Epithelial cell of proximal tubule (primary cell): ENCODE results near the gene TBC1D7. TPM values are rescaled to one million over a fixed set of nuclear protein-coding genes. Genes with fewer than 3 reads are reported as not detected.
A peak's percentile ranks its signal among the peaks of the same experiment; 100 is the strongest.
"Not testable (repeated sequence)": the region's sequence is repeated elsewhere in the genome, so short reads cannot be mapped to it uniquely, and the experiment has no call there.

Source experiments
- DNase-seq: peaks from one replicate; pipeline ENCODE4 v3.0.0-alpha.2; 2011; ENCODE audit warnings: low read depth
- H3K4me3 ChIP-seq: 2 replicates; pipeline ENCODE4 v1.5.1; 2011; ENCODE audit warnings: low read depth, mild to moderate bottlenecking, low read length
- total RNA-seq: library from RNA; depleted of rRNA; stranded (reverse); fragments of >200 nt; gene quantifications from 2 replicates; pipeline ENCODE4 v1.2.3, GENCODE V29; 2015
- TF ChIP-seq, protein P1 (sequence below): conservative IDR thresholded peaks from 2 replicates; pipeline ENCODE4 v1.5.1; 2012; ENCODE audit warnings: low read depth, mild to moderate bottlenecking, low read length

TBC1D7 gene
- total RNA-seq, 1 donor from 2014 or later = 20.3 TPM

DNA sequence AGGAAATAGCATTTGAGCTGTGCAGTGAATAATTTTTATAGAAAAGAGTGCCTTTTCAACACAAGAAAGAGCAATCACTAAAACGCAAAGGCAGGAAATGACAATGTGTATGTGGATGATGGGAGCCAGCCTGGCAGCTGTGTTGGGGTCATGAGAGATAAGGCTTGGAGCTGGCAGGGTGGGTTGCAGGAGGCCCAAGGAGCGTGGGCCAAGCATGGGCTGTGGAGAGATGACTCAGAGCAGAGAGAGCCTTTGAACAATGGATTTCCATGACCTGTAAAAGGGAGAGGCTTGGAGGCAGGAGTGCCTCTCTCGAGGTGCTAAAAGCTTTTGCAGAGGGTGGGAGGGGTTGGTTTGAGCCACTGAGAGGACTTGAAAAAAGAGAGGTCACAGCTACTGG lies 6.6 kb upstream of the TBC1D7 start:
- TF ChIP-seq, protein P1, sequence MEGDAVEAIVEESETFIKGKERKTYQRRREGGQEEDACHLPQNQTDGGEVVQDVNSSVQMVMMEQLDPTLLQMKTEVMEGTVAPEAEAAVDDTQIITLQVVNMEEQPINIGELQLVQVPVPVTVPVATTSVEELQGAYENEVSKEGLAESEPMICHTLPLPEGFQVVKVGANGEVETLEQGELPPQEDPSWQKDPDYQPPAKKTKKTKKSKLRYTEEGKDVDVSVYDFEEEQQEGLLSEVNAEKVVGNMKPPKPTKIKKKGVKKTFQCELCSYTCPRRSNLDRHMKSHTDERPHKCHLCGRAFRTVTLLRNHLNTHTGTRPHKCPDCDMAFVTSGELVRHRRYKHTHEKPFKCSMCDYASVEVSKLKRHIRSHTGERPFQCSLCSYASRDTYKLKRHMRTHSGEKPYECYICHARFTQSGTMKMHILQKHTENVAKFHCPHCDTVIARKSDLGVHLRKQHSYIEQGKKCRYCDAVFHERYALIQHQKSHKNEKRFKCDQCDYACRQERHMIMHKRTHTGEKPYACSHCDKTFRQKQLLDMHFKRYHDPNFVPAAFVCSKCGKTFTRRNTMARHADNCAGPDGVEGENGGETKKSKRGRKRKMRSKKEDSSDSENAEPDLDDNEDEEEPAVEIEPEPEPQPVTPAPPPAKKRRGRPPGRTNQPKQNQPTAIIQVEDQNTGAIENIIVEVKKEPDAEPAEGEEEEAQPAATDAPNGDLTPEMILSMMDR = no peak
- no peak for DNase-seq
- no peak overlapping the region for H3K4me3 ChIP-seq

GRCh38 chr6:13332349-13332706 lies 4.0 kb upstream of the TBC1D7 start:
- DNase-seq = no peak
- TF ChIP-seq, protein P1 = no peak
- no peak overlapping the region for H3K4me3 ChIP-seq

GRCh38 chr6:13331516-13332348 lies 3.4 kb upstream of the TBC1D7 start:
- DNase-seq = no peak
- no peak overlapping the region for H3K4me3 ChIP-seq
- TF ChIP-seq, protein P1 = peak; percentile 57

DNA sequence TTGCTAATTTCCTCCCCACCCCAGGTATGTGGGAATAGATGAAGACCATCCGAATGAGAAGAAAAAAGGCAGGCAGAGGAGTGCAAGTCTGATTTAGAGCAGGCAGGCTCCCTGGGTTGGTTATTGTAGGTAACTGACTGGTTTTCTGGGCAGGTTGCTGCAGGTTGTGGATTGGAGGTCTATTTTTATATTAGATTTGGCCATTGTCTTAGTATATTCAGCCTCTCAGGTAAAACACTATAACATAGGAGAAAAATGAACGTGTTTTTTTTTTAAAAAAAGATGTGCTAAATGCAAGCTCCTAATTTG lies 492 bp upstream of the TBC1D7 start:
- TF ChIP-seq, protein P1 = no peak
- peak overlapping the region; percentile 99 for H3K4me3 ChIP-seq
- DNase-seq = no peak

GRCh38 chr6:13327691-13328075 lies 654 bp downstream of the TBC1D7 start:
- TF ChIP-seq, protein P1 = no peak
- peak overlapping the region; percentile 99 for H3K4me3 ChIP-seq
- no peak for DNase-seq

GRCh38 chr6:13326031-13326586 lies 2.2 kb downstream of the TBC1D7 start:
- H3K4me3 ChIP-seq, DNase-seq: not testable (repeated sequence)

GRCh38 chr6:13319891-13320564 lies 8.3 kb downstream of the TBC1D7 start:
- no peak overlapping the region for H3K4me3 ChIP-seq
- TF ChIP-seq, protein P1 = no peak

More at GRCh38 chr6:13319891-13320564, 8.3 kb downstream of the TBC1D7 start:
- no peak for DNase-seq
